Esophagus mucosa (tissue), 1 donor: ENCODE measurements around the gene EPB41L4B. TPM values are rescaled to one million over a fixed set of nuclear protein-coding genes. Genes with fewer than 3 reads are reported as not detected.
"Not testable (repeated sequence)": the region's sequence is repeated elsewhere in the genome, so short reads cannot be mapped to it uniquely, and the experiment has no call there.

ENCODE experiments used
- ATAC-seq: fragments of 200-7000 bp; cut with Tn5 transposase; one replicate; pipeline ENCODE4 v1.9.1; 2020
- total RNA-seq: library from RNA; stranded (reverse); gene quantifications from one replicate; pipeline ENCODE4 v1.2.4, GENCODE V29; 2023
- donor health status: DM: yes; HTN: yes; CAD: no.

Gene EPB41L4B
- total RNA-seq, 1 donor from 2014 or later: 1.1 TPM

DNA sequence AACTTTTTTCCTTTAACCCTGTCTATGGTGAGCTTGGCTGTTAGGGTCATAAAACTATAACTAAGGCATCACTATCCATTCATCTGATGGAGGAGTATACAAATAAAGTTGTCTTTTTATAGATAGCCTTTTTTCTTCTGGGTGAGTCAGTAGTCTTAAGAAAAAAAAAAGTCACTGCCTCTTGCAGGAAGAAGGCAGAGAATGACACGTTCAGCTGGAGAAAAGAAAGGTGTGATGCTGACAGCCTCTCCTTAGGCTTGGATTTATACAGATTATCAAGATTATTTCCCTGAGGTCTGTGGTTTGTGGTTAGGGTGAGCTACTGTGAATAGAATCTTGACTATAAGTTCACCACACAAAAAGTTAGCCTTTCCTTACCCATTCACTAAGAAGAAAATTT lies 23.0 kb downstream of the EPB41L4B start:
- peak; percentile 92 for ATAC-seq

DNA sequence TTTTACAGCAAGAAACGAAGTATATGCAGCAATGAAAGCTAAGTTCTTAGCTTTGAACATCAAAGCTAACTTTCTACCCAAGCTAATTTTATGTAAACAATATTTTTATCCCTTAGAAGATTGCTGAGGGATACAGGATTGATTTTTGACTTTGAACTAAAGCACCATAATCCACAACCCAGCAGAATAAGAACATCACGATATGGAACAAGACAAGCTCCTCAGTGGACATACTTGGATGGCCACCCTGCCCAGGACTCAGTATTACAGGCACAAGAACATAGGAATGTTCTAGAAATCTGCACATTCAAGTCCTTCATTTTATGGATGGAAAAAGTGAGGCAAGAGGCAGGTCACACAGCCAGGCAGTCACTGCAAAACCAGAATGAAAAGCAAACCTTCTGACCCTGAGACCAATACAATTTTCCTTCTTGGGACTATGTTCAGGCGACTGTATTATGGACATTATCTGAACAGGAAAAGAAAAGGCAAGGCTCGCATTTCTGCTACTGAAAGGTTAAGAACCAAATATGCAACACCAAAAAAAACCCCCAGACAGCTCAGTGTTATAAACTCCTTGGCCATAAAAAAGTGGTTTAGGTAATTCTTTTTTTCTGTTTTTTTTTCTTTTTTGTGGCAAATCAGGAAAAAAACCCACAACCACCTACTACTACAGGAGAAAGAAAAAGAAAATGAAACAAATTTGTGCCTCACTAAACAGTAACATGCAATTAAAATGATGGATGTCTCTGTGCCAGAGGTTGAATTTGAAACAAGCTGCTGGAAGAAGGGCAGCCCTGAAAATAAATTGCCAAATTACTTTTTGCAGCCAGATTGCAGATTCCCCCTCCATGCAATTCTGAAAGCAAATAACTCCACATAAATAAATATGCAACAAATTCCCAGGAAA lies 25.4 kb downstream of the EPB41L4B start:
- no peak for ATAC-seq

DNA sequence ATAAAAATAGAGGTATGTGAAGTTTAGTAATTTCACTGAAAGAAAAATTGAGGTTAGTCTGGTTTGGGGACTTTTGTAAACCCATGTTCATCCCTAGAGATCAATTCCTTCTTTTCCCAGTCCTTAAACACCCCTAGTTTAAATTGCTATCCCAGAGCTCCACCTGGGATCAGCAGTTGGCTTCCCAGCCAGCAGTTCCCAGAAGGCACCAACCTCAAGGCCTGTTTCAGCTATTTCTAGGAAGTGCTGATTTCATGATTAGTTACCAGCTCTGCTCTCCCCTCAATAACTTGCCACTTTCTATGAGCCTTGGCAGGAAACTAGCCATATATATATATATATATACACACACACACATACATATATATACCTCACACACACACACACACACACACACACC lies 30.5 kb downstream of the EPB41L4B start:
- ATAC-seq: no peak

GRCh38 chr9:109289931-109290330 lies 30.9 kb downstream of the EPB41L4B start:
- ATAC-seq: peak; percentile 41

GRCh38 chr9:109289186-109289585 lies 31.7 kb downstream of the EPB41L4B start:
- ATAC-seq: no peak

- ATAC-seq: no peak
Measured at GRCh38 chr9:109286981-109287380, 33.9 kb downstream of the EPB41L4B start.

- ATAC-seq: no peak
Measured at GRCh38 chr9:109286571-109286977, 34.3 kb downstream of the EPB41L4B start.

DNA sequence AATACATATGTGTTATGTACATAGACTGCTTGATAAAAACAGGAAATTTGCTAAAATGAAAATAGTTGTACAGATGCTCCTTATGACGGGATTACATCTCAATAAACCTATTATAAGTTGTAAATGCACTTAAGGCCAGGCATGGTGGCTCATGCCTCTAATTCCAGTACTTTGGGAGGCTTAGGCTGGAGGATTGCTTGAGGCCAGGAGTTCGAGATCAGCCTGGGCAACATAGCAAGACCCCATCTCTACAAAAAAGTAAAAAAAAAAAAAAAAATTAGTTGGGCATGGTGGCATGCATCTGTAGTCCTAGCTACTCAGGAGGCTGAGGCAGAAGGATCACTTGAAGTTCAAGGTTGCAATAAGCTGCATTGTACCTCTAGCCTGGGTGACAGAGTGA lies 37.2 kb downstream of the EPB41L4B start:
- not testable (repeated sequence) for ATAC-seq

DNA sequence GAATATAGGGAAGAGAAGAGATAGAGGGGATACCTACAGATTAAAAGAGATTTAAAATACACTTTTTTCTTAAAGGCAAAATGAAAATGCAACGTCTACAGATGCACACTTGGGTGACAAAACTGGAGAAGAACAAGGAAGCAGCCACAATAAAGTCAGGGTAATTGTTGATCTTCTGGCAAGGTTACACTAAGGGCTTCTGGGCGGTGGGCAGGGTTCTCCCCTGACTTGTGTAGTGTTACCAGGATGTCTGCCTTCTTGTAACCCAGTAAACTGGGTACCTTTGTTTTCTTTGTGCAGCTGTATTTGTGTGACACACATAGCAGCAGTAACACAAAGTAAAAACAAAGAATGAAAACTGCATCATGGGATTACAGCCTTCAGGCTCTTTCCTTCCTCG lies 37.8 kb downstream of the EPB41L4B start:
- no peak for ATAC-seq

DNA sequence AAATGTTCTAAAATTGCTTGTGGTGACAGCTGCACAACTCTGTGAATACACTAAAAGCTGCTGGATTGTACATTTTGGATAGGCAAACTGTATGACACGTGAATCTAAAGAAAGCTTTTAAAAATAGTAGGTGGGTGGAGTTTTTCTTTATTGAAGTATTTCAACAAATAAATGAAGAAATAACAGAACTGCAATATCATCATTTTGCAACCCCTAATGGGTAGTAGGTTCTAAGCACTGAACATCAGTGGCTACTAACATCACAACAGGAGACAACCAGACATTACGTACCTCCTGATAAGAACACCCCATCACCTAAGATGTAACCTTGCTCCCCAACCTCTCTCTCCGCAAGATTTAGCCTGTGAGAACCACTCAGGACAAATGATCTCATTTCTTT lies 38.6 kb downstream of the EPB41L4B start:
- ATAC-seq: no peak

- ATAC-seq: no peak
Measured at GRCh38 chr9:109281518-109281917, 39.3 kb downstream of the EPB41L4B start.

- no peak for ATAC-seq
Measured at GRCh38 chr9:109278848-109279247, 42.0 kb downstream of the EPB41L4B start.

GRCh38 chr9:109278216-109278615 lies 42.6 kb downstream of the EPB41L4B start:
- no peak for ATAC-seq

DNA sequence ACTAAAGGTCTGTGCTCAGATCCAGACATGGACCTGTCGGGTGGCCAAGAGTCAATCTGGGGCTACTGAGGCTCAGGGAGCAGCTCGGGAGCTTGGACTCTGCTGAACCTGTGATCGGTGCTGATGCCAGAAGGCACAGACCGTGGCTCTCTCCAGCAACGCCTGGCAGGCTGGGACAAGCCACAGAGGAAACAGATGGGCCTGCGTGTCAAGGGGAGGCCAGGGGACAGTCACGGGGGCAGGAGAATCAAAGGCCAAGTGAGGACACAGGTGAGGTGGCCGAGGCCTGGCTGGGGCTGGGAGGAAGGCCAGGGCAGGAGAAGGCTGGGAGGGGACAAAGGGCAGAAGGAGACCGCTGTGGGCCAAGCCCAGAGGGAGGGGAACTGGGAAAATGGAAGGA lies 43.4 kb downstream of the EPB41L4B start:
- ATAC-seq: no peak

- no peak for ATAC-seq
Measured at GRCh38 chr9:109276469-109277440, 44.1 kb downstream of the EPB41L4B start.

- ATAC-seq: peak; percentile 47
Measured at GRCh38 chr9:109274884-109275730, 45.8 kb downstream of the EPB41L4B start.

DNA sequence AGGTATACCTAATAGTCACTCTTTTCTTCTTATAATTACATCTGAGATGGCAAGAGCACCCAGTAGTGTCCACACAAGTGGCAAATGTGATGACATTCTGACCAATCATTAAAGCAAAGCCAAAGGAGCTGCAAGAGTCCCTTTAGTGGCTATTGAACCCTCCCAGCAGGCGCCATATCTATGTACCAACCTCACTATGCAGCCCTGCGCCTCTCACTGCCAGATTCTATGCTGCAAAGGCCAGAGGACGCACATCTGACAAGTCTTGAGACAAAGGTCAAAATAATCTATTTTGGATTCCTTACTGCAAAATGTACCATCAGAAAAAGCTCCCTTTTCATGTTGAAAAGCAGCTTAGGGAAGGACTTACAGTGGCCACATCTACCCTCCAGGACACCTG lies 47.0 kb downstream of the EPB41L4B start:
- ATAC-seq: no peak

DNA sequence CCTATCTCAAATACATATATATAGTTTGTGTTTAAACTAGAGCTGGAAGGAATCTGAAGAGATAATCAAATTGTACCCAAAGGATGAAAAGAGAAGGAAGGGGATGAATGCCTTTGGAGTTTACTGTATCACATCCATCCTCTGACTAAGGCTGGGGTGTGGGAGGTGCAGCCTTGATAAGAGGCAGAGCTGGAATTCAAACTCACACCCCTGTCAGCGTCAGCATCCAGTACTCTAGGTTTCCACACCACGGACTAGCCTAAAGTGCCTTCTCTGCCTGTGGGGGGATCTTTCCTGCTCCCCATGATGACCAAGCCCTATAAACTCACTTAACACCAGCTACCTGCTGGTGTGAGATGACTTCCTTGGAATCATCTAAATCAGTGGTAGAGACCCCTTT lies 48.1 kb downstream of the EPB41L4B start:
- no peak for ATAC-seq

DNA sequence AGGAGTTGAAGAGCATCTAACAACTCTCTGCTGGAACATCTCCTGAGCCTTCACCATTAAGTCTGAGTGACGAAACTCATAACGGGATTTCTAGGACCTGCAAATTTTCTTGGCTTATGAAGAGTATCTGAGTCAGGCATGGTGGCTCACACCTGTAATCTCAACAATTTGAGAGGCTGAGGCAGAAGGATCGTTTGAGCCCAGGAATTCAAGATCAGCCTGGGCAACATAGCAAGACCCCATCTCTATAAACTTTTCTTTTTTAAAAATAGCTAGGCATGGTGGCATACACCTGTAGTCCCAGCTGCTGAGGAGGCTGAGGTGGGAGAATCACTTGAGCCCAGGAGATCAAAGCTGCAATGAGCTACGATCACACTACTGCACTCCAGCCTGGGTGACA lies 48.8 kb downstream of the EPB41L4B start:
- ATAC-seq: no peak

DNA sequence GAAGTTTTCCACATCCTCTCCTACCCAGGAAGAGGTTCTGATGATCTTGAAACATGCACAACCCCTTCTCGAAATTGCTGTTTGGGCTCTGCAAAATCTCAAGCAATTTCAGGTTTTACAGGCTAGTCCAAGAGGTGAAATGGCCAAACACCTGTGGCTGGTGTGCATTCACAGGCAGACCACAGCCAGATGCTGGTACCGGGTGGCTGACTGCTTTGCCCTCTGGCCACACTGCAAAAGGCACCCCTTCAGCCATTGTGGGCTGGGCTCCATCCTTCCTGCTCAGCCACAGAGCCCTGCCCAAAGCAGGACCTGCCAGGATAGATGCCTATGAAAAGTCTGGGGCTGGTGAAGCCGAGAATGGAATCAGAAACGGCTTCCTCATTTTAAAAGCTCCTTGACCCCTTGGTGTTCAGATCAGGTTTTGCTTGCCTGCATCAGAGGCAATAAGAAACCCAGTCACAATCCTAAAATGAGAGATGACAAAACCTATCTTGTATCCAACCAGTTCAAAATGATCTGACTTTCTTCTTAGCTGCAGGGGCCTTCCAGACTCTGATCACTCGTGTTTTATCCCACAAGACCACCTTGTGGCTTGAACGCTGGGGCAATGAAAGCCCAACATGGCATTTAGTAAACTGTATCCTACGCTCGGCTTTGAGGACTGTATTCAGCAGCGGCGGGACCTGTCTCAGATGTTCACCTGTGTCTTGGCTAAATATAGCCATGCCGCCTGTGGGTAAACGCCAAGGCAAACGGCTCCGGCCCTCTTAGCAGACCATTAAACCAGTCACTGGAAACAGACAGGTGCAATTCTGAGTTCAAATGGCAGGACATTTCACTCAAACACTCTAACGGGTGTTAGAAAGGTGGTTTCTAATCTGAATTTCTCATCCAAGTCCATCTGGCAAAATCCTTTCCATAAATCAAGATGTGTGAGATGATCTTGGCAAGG lies 49.6 kb downstream of the EPB41L4B start:
- no peak for ATAC-seq

- no peak for ATAC-seq
Measured at GRCh38 chr9:109270441-109270840, 50.4 kb downstream of the EPB41L4B start.
